Transverse colon (tissue), 4 donors: Measurements from ENCODE around the gene NDST3. TPM values are rescaled to one million over a fixed set of nuclear protein-coding genes. Genes with fewer than 3 reads are reported as not detected.

Experiments
- DNase-seq: peaks from one replicate; pipeline ENCODE4 v3.0.0-alpha.2; 2019
- H3K27ac ChIP-seq, 4 donors: fragments of 200-600 bp; sonication (generic); 2 replicates each; pipeline ENCODE4 v1.5.1; 2016 to 2018; ENCODE audit warnings: inconsistent platforms in 4 of 4
- H3K27me3 ChIP-seq: fragments of 200-600 bp; sonication (generic); 2 replicates; pipeline ENCODE4 v1.5.1; 2017; ENCODE audit warnings: inconsistent platforms
- H3K36me3 ChIP-seq, 4 donors: fragments of 200-600 bp; sonication (generic); 2 replicates each; pipeline ENCODE4 v1.5.1; 2017 to 2019; ENCODE audit warnings: inconsistent platforms in 4 of 4
- H3K4me1 ChIP-seq, 4 donors: fragments of 200-600 bp; sonication (generic); 2 replicates each; pipeline ENCODE4 v1.5.1; 2017 to 2020; ENCODE audit warnings: inconsistent platforms in 4 of 4
- H3K4me3 ChIP-seq, 4 donors: fragments of 200-600 bp; sonication (generic); 1 replicate in 1 of 4; 2 replicates in 3 of 4; pipeline versions ENCODE4 v1.5.1 to v1.6.1; 2017 to 2019; ENCODE audit warnings: inconsistent platforms in 4 of 4
- H3K9me3 ChIP-seq, 2 donors: fragments of 200-600 bp; sonication (generic); 2 replicates each; pipeline ENCODE4 v1.5.1; 2017 to 2019; ENCODE audit warnings: inconsistent platforms in 2 of 2
- EP300 ChIP-seq: sonication (generic); formaldehyde crosslinking; IDR thresholded peaks from one replicate; pipeline ENCODE4 v1.6.1; 2017; ENCODE audit warnings: antibody characterized with exemption, low read depth
- POLR2A ChIP-seq: fragments of 450-650 bp; IDR thresholded peaks from one replicate; pipeline ENCODE4 v1.6.1; 2016; ENCODE audit warnings: antibody characterized with exemption, mild to moderate bottlenecking, moderate library complexity
- POLR2AphosphoS5 ChIP-seq, 3 donors: sonication (generic); formaldehyde crosslinking; IDR thresholded peaks; one replicate each; pipeline ENCODE4 v1.6.1; 2016; ENCODE audit warnings: antibody characterized with exemption in 3 of 3
- WGBS, 2 donors: methylation state at CpG; one replicate each; pipeline ENCODE4 v1.1.5; 2018; ENCODE audit warnings: low coverage in 1 of 2; 5-methylcytosine and 5-hydroxymethylcytosine counted together
- in situ Hi-C, 4 donors: fragments of 200-750 bp; cut with MboI; loops; one replicate each; pipeline versions ENCODE4 v1.15.0 to v1.15.1; 2017; ENCODE audit warnings: low sequenced_read_pairs in 3 of 4, low pct_ligation_motif_present in 1 of 4, low pct_unique_long_range_greater_than_20kb in 1 of 4
- intact Hi-C: fragments of 100-400 bp; cut with DNase I; formaldehyde crosslinking; loops from one replicate; pipeline ENCODE4 v1.15.1; 2023; ENCODE audit warnings: low total_unique reads
- total RNA-seq, 4 donors: library from RNA; depleted of rRNA; stranded (reverse); fragments of >200 nt; gene quantifications; one replicate each; pipeline ENCODE4 v1.1.0, GENCODE V29; 2016
- TF ChIP-seq, protein P1 (sequence below), 5 experiments: fragments of 200-600 bp in 3 of 5; fragments of 450-650 bp in 2 of 5; sonication (generic) in 3 of 5; IDR thresholded peaks; 1 replicate in 2 of 5; 2 replicates in 3 of 5; pipeline ENCODE4 v1.5.1; 2016 to 2017; ENCODE audit warnings: antibody characterized with exemption in 5 of 5, inconsistent platforms in 3 of 5, mild to moderate bottlenecking in 2 of 5, moderate library complexity in 1 of 5

Gene NDST3
- total RNA-seq, 4 donors from 2014 or later, result 0.14 to 1.5 TPM; not detected in 2

DNA sequence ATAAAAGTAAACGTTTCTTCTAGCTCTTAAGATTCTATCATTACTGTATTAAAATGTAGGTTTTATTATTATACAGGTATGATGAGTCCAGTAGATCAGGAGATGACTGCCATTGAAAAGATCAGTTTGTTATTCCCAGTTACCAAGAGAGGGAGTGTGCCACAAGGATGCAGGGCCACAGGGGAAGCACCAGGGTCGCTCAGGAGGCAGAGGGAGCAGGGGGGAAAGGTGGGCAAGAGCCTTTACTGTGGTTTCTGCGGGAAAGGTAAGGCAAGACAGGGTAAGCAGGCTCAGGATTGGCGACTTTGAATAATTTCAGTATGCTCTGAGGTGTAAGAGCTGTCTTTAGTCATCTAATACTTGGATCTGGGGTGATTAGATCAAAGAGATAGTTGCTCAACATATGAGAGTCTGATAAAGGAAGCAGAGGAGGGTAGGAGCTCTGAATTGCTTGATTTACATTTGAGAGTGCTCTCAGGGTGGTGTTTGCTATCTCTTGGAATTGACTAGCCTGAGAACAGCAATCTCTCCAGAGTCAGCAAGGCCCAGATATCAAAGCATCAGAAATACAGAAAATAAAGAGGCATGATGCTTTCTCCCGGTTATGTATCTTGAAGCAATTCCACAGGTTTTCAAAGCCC is 86.0 kb downstream of the NDST3 start:
- in situ Hi-C loops (no loop called here), intact Hi-C loops (no loop called here)
- DNase-seq, result no peak
- no peak for TF ChIP-seq POLR2A
- TF ChIP-seq, protein P1, sequence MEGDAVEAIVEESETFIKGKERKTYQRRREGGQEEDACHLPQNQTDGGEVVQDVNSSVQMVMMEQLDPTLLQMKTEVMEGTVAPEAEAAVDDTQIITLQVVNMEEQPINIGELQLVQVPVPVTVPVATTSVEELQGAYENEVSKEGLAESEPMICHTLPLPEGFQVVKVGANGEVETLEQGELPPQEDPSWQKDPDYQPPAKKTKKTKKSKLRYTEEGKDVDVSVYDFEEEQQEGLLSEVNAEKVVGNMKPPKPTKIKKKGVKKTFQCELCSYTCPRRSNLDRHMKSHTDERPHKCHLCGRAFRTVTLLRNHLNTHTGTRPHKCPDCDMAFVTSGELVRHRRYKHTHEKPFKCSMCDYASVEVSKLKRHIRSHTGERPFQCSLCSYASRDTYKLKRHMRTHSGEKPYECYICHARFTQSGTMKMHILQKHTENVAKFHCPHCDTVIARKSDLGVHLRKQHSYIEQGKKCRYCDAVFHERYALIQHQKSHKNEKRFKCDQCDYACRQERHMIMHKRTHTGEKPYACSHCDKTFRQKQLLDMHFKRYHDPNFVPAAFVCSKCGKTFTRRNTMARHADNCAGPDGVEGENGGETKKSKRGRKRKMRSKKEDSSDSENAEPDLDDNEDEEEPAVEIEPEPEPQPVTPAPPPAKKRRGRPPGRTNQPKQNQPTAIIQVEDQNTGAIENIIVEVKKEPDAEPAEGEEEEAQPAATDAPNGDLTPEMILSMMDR (IDR thresholded peaks at IDR 0.05), result no peak
- TF ChIP-seq EP300, result no peak
- H3K4me3 ChIP-seq, result no peak overlapping the region
- WGBS, 2 donors, result 60 to 61% methylated on average over 5 of the region's 5 CpGs
- H3K27me3 ChIP-seq, result no peaks in the 10 kb centered on the region
- no peaks in the 10 kb centered on the region for H3K36me3 ChIP-seq
- H3K9me3 ChIP-seq, result no peaks in the 10 kb centered on the region
- H3K4me1 ChIP-seq, result no peaks in the 10 kb centered on the region
- no peak overlapping the region for H3K27ac ChIP-seq

DNA sequence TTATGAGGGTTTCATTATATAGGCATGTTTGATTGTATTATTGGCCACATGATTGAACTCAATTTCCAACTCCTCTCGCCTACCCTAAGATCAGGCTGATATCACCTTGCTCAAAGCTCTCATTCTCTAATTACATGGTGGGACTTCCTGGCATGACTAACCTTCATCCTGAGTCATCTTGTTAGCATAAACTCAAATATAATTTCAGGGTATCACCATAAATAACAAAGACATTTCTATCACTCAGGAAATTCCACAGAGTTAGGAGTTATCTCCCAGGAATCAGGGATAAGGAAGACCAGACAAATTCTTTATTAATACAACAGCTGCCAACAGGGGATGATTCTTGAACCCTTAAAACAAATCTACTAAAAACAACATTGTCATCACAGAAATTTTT is 90.7 kb downstream of the NDST3 start:
- no peaks in the 10 kb centered on the region for H3K9me3 ChIP-seq
- no peak overlapping the region for H3K27ac ChIP-seq
- intact Hi-C loops, result no loop called here
- in situ Hi-C loops, result no loop called here
- H3K4me3 ChIP-seq, result no peak overlapping the region
- DNase-seq, result no peak
- no peaks in the 10 kb centered on the region for H3K36me3 ChIP-seq
- H3K4me1 ChIP-seq, result no peaks in the 10 kb centered on the region
- TF ChIP-seq, protein P1 (IDR thresholded peaks at IDR 0.05), result no peak
- no peak for TF ChIP-seq POLR2A
- TF ChIP-seq POLR2AphosphoS5 (IDR thresholded peaks at IDR 0.05), result no peak
- TF ChIP-seq EP300, result no peak
- 76 to 86% methylated on average over 1 of the region's 1 CpG for WGBS, 2 donors
- no peaks in the 10 kb centered on the region for H3K27me3 ChIP-seq

DNA sequence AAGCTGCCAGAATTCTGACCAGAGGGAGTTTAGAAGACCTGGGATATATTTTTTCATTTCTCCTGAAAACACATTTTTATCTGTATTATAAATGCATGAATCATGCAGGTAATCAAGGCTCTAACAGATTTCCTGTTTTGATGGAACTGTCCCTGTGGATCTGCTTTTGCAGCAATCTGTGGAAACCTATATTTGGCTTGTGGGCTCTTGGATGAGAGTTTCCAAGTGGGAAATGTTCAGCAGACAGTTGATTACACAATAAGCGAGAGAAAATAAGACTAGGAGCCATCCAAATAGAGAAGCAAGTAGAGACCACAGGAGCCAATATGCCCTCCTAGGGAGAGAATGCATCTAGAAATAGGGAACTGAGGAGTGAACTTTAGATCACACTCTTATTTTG is 105.0 kb downstream of the NDST3 start:
- Histone ChIP-seq H3K4me3 (no peak overlapping the region), H3K27me3 (no peaks in the 10 kb centered on the region), H3K27ac (no peak overlapping the region), H3K9me3 (no peaks in the 10 kb centered on the region), H3K4me1 (no peaks in the 10 kb centered on the region), H3K36me3 (no peaks in the 10 kb centered on the region)
- in situ Hi-C loops, result no loop called here
- no peak for DNase-seq
- intact Hi-C loops, result no loop called here
- no peak for TF ChIP-seq POLR2AphosphoS5 (IDR thresholded peaks at IDR 0.05)
- TF ChIP-seq POLR2A, result no peak
- TF ChIP-seq, protein P1 (IDR thresholded peaks at IDR 0.05), result no peak
- no peak for TF ChIP-seq EP300
- WGBS, 2 donors, result 80 to 83% methylated on average over 1 of the region's 1 CpG

DNA sequence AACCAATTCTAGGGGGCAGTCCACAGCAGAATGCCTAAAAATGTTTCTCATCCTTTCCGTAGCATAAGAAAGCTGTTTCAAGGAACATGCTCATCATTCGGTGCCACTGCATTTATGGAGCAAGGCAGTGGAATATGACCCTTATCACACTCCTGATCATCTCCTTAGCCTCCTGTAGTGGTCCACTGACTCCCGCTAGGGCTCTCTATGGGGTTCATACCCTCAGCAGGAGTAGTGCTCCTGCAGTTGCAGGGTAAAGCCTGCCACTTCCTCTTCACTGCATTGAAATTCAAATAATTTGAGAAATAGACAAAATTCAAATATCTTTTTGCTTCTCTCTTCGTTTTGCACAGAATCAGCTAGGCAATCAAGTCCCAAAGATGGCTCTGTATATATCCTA is 107.0 kb downstream of the NDST3 start:
- DNase-seq, result no peak
- TF ChIP-seq POLR2AphosphoS5 (IDR thresholded peaks at IDR 0.05), result no peak
- TF ChIP-seq EP300, result no peak
- TF ChIP-seq, protein P1 (IDR thresholded peaks at IDR 0.05), result no peak
- no peak for TF ChIP-seq POLR2A
- no peaks in the 10 kb centered on the region for H3K9me3 ChIP-seq
- no peak overlapping the region for H3K27ac ChIP-seq
- in situ Hi-C loops, result no loop called here
- no peaks in the 10 kb centered on the region for H3K4me1 ChIP-seq
- no peak overlapping the region for H3K4me3 ChIP-seq
- H3K36me3 ChIP-seq, result no peaks in the 10 kb centered on the region
- intact Hi-C loops, result no loop called here
- H3K27me3 ChIP-seq, result no peaks in the 10 kb centered on the region
- WGBS, 2 donors, result 40 to 58% methylated on average over 1 to 4 of the region's 4 CpGs
